IPS-18c (cell line): ENCODE results near the gene FIZ1.

Source experiments
- H3K4me3 ChIP-seq: 2 replicates; pipeline ENCODE4 v1.7.0; 2013; ENCODE audit warnings: low read depth, mild to moderate bottlenecking, low read length, moderate library complexity; ENCODE audit not compliant: insufficient read depth
- H3K9me3 ChIP-seq: one replicate; pipeline ENCODE4 v1.6.1; 2013; ENCODE audit warnings: mild to moderate bottlenecking, low read length, moderate library complexity; ENCODE audit not compliant: control insufficient read depth, insufficient read depth

Gene FIZ1

DNA sequence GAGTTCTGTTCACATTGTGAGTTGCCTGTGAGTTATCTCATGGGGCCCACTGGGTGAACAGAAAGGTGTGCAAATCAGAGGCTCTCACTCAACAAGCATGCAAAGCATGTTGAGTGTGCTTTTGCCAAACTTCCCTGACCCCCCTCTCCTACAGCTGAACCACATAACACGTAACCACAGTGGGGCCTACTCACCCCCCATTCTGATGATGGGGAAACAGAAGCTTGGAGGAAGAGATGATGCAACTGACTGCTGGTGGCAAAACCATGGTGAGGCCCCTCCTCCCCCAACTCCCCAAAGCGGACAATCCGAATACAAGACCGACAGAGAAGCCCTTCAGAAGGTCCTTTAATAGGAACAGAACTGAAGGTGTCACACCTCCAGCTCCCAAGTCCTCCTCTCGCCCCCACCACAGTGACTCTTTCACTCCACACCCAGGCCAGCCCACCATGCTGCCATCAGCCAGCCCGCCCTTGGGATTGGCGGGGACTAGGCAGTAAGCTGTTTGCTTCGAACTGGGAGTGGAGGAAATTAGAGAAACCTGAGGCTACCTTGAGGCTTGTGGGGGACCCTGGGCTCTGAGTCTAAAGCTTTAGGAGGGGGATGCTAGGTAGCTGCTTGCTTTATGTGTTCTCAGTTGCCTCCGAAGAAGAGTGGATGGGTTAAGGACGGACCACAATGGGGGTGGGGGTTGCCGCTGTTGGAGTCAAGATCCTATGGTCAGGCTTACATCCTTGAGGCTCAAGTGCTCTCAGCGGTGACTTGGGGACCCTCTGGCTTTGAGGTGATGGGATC, 21.3 kb upstream of the FIZ1 start:
- Histone ChIP-seq H3K9me3 (peaks cover 3% of the 10 kb centered on the region), H3K4me3 (no peak overlapping the region)

DNA sequence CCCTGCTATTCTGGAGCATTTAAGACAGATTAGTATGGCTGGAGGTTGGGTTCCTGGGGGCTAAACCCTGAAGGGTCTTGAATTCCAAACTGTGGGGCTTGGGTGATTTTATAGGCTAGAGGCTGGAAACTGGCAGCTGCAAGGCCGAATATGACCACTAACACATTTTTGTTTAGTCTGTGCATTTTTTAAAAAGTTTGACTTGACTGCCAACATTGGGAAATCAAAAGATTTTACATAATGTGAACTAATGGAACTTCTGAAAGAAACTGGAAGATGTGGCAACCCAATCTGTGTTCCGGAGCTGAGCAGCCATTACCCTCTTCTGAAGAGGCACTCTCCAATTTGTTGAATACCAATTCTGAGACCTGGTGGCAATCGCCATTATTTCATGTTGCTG, 20.0 kb upstream of the FIZ1 start:
- peaks cover 3% of the 10 kb centered on the region for H3K9me3 ChIP-seq
- H3K4me3 ChIP-seq: no peak overlapping the region

GRCh38 chr19:55618426-55618825, 19.1 kb upstream of the FIZ1 start:
- no peak overlapping the region for H3K4me3 ChIP-seq
- H3K9me3 ChIP-seq: peaks cover 3% of the 10 kb centered on the region

GRCh38 chr19:55617426-55617825, 18.1 kb upstream of the FIZ1 start:
- H3K9me3 ChIP-seq: peaks cover 3% of the 10 kb centered on the region
- no peak overlapping the region for H3K4me3 ChIP-seq

DNA sequence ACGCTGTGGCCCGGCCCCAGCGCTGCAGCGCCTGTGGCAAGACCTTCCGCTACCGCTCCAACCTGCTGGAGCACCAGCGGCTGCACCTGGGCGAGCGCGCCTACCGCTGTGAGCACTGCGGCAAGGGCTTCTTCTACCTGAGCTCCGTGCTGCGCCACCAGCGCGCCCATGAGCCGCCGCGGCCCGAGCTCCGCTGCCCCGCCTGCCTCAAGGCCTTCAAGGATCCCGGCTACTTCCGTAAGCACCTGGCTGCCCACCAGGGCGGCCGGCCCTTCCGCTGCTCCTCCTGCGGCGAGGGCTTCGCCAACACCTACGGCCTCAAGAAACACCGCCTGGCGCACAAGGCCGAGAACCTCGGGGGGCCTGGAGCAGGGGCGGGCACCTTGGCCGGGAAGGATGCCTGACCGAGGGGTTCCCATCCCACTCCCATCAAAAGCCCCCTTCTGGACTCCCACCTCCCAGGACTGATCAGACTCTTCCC, 17.1 kb upstream of the FIZ1 start:
- peaks cover 3% of the 10 kb centered on the region for H3K9me3 ChIP-seq
- no peak overlapping the region for H3K4me3 ChIP-seq

DNA sequence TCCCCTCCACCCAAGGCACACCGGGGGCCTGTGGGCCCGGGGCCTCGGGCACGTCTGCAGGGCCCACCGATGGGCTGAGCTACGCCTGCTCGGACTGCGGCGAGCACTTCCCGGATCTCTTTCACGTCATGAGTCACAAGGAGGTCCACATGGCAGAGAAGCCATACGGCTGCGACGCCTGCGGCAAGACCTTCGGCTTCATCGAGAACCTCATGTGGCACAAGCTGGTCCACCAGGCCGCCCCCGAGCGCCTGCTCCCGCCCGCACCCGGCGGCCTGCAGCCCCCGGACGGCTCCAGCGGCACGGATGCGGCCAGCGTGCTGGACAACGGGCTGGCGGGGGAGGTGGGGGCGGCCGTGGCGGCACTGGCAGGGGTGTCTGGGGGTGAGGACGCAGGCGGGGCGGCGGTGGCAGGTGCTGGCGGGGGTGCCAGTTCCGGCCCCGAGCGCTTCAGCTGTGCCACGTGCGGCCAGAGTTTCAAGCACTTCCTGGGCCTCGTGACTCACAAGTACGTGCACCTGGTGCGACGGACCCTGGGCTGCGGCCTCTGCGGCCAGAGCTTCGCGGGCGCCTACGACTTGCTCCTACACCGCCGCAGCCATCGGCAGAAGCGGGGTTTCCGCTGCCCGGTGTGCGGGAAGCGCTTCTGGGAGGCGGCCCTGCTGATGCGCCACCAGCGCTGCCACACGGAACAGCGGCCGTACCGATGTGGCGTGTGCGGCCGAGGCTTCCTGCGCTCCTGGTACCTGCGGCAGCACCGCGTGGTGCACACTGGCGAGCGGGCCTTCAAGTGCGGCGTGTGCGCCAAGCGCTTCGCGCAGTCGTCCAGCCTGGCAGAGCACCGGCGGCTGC, 16.5 kb upstream of the FIZ1 start:
- peaks cover 3% of the 10 kb centered on the region for H3K9me3 ChIP-seq

DNA sequence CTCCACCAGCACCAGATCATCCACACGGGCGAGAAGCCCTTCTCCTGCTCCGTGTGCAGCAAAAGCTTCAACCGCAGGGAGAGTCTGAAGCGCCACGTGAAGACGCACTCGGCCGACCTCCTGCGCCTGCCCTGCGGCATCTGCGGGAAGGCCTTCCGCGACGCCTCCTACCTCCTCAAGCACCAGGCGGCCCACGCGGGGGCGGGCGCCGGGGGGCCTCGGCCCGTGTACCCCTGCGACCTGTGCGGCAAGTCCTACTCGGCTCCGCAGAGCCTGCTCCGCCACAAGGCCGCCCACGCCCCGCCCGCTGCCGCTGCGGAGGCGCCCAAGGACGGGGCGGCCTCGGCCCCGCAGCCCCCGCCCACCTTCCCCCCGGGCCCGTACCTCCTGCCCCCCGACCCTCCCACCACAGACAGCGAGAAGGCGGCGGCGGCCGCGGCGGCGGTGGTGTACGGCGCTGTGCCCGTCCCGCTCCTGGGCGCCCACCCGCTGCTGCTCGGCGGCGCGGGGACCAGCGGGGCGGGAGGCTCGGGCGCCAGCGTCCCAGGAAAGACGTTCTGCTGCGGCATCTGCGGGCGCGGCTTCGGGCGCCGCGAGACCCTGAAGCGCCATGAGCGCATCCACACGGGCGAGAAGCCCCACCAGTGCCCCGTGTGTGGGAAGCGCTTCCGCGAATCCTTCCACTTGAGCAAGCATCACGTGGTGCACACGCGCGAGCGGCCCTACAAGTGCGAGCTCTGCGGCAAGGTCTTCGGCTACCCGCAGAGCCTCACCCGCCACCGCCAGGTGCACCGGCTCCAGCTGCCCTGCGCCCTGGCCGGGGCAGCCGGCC, 15.6 kb upstream of the FIZ1 start:
- H3K9me3 ChIP-seq: peaks cover 3% of the 10 kb centered on the region
- H3K4me3 ChIP-seq: no peak overlapping the region

More for the DNA sequence above, 16.5 kb upstream of the FIZ1 start:
- H3K4me3 ChIP-seq: no peak overlapping the region

DNA sequence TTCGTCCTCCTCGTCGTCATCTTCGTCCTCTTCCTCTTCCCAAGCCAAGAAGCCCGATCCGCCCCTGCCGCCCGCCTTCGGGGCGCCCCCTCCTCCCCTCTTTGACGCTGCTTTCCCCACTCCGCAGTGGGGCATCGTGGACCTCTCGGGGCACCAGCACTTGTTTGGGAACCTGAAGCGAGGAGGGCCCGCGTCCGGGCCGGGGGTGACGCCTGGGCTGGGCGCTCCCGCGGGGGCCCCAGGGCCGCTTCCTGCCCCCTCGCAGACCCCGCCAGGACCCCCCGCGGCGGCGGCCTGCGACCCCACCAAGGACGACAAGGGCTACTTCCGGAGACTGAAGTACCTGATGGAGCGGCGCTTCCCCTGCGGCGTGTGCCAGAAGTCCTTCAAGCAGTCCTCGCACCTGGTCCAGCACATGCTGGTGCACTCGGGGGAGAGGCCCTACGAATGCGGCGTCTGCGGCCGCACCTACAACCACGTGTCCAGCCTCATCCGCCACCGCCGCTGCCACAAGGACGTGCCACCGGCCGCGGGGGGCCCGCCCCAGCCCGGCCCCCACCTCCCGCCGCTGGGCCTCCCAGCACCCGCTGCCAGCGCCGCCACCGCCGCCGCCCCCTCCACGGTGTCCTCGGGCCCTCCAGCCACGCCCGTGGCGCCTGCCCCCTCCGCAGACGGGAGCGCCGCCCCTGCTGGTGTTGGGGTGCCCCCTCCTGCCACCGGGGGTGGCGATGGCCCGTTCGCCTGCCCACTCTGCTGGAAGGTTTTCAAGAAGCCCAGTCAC, 14.8 kb upstream of the FIZ1 start:
- H3K4me3 ChIP-seq: no peak overlapping the region
- peaks cover 3% of the 10 kb centered on the region for H3K9me3 ChIP-seq

GRCh38 chr19:55613396-55613795, 14.1 kb upstream of the FIZ1 start:
- Histone ChIP-seq H3K9me3 (peaks cover 3% of the 10 kb centered on the region), H3K4me3 (no peak overlapping the region)

DNA sequence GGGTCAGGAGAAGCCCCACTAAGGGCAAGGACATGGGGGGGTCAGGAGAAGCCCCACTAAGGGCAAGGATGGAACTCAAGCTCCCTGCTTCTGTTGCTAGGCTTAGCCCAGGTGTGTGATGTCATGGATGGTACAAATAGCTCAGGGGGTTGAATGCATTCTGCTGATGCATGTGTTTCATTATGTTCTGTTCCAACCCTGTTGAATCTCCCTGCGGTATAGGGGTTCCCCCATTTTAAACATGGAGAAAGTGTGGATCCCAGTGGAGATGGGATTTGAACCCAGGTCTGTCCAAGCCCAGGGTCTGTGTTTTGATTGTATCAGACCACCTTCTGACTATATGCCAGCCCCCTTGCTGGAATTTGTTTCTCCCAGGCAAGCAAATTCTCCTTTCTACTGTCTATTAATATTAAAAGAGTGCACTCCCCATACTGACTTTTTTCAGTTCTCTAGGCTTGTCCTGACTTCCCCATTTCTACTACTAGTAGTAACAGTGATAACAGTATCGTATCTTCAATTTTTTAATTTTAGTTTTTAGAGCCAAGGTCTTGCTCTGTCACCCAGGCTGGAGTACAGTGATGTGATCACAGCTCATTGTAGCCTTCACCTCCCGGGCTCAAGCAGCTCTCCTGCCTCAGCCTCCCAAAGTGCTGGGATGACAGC, 12.8 kb upstream of the FIZ1 start:
- H3K9me3 ChIP-seq: no peaks in the 10 kb centered on the region
- no peak overlapping the region for H3K4me3 ChIP-seq

GRCh38 chr19:55611300-55611982, 12.1 kb upstream of the FIZ1 start:
- Histone ChIP-seq H3K4me3 (no peak overlapping the region), H3K9me3 (no peaks in the 10 kb centered on the region)

- no peak overlapping the region for H3K4me3 ChIP-seq
Observed at GRCh38 chr19:55609326-55609725, 10.0 kb upstream of the FIZ1 start.

GRCh38 chr19:55606817-55607216, 7.5 kb upstream of the FIZ1 start:
- Histone ChIP-seq H3K4me3 (peak overlapping the region; percentile 82; the same call in 1 of the 2 replicates), H3K9me3 (no peaks in the 10 kb centered on the region)

More at GRCh38 chr19:55609326-55609725, 10.0 kb upstream of the FIZ1 start:
- no peaks in the 10 kb centered on the region for H3K9me3 ChIP-seq

- Histone ChIP-seq H3K9me3 (no peaks in the 10 kb centered on the region), H3K4me3 (peak overlapping the region; percentile 82; the same call in 1 of the 2 replicates)
Observed at GRCh38 chr19:55606471-55606787, 7.1 kb upstream of the FIZ1 start.

DNA sequence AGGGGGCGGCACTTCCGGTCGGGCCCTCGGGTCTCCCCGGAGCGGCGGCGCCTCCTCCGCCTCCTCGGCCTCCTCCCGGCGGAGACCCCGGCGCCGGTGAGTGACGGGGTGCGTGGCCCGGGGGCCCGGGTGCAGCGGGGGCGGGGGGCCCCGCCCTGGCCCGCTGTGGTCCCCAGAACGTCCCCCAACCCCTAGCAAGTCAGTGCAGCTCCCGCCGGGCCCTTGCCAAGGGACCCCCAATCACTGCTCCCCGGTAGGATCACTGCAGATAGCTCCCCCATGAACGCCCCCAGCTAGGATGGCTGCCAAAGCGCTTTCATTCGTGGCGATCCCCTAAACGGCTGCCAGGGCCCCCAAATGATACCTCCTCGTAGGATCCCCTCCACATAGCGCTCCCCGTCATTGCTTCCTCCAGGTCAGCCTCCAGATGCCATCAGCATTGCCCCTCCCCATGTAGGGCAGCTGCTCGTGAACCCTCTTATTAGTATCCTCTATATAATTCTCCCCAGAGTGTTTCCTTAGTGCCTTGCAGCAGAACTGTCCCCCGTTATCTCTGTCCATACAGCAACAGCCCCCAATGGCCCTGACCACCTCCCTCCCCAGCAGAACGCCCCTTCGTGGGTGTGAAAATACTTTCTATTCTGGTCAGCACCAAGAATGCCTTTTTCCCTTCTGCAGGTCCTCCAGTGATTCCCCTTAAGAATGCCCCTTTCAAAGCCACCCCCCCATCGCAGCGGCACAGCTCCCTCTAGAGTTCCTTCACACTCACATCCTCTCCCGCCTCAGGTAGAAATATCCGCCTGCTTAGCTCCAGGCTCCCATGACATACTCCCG, 6.5 kb upstream of the FIZ1 start, which contains the start of gene ZNF865:
TSS of gene ZNF865 (plus strand) at position 11 of the 834 bp plus-strand sequence. CDS start 7,972 bp downstream, outside the sequence.
- no peaks in the 10 kb centered on the region for H3K9me3 ChIP-seq
- peak within 1 kb of the TSS; percentile 82 for H3K4me3 ChIP-seq
